Endothelial cell of umbilical vein (primary cell): ENCODE measurements around the gene MIS18A.

ENCODE experiments used
- EZH2 ChIP-seq: IDR thresholded peaks from 2 replicates; pipeline ENCODE4 v1.6.1; 2012; ENCODE audit warnings: borderline replicate concordance, low read depth, mild to moderate bottlenecking, moderate library complexity, low read length, inconsistent platforms; ENCODE audit not compliant: severe bottlenecking
- JUN ChIP-seq: IDR thresholded peaks from 2 replicates; pipeline ENCODE4 v1.6.1; 2011; ENCODE audit warnings: borderline replicate concordance, low read depth; ENCODE audit not compliant: insufficient read length, insufficient read depth
- POLR2A ChIP-seq: IDR thresholded peaks from 2 replicates; pipeline ENCODE4 v1.6.1; 2012; ENCODE audit warnings: low read depth, mild to moderate bottlenecking, control low read depth, low read length
- TF ChIP-seq, protein P1 (sequence below), 2 donors: IDR thresholded peaks; 1 replicate in 1 of 2; 2 replicates in 1 of 2; pipeline ENCODE4 v1.5.1; 2011; ENCODE audit warnings: low read length in 2 of 2, mild to moderate bottlenecking in 2 of 2, moderate library complexity in 2 of 2, control low read depth in 1 of 2, inconsistent platforms in 1 of 2, low read depth in 1 of 2; ENCODE audit not compliant: insufficient read depth in 1 of 2; ENCODE audit errors: extremely low read depth in 1 of 2
- TF ChIP-seq, protein P2 (sequence below): IDR thresholded peaks from 2 replicates; pipeline ENCODE4 v1.6.1; 2011; ENCODE audit not compliant: insufficient read depth, insufficient read length

DNA sequence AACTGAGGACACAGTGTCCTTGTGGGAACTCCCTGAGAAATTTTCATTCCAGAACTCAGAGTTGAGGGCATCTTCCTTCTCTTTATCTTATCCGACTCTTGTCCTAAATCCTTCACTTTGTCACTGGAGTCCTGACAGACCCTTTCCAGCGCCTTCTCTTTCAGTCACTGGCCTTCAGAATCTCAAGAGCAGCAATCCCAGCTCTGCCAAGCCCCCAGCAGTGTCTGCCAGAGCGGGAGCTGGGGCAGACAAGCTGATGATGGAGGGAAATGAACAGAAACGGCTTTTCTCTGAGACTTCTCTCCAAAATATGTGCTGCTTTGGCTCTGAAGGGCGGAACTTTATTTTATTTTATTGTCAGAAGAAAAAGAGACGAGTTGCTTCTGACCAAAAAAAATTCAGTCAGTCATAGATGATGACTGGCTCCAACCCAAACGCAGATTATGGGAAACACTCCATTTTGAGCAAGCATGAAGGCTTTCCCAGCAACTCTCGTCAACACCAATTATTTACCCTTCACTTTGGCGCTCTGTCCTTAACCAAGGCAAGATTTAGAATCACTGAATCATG is 32.2 kb downstream of the MIS18A start:
- TF ChIP-seq, protein P1, sequence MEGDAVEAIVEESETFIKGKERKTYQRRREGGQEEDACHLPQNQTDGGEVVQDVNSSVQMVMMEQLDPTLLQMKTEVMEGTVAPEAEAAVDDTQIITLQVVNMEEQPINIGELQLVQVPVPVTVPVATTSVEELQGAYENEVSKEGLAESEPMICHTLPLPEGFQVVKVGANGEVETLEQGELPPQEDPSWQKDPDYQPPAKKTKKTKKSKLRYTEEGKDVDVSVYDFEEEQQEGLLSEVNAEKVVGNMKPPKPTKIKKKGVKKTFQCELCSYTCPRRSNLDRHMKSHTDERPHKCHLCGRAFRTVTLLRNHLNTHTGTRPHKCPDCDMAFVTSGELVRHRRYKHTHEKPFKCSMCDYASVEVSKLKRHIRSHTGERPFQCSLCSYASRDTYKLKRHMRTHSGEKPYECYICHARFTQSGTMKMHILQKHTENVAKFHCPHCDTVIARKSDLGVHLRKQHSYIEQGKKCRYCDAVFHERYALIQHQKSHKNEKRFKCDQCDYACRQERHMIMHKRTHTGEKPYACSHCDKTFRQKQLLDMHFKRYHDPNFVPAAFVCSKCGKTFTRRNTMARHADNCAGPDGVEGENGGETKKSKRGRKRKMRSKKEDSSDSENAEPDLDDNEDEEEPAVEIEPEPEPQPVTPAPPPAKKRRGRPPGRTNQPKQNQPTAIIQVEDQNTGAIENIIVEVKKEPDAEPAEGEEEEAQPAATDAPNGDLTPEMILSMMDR (IDR thresholded peaks at IDR 0.05; ENCODE audit: extremely low read depth in 1 of 2, insufficient read depth in 1 of 2, low read depth in 1 of 2, low read length in 2 of 2), result no peak
- TF ChIP-seq, protein P2, sequence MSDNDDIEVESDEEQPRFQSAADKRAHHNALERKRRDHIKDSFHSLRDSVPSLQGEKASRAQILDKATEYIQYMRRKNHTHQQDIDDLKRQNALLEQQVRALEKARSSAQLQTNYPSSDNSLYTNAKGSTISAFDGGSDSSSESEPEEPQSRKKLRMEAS, result no peak
- TF ChIP-seq EZH2 (no peak), POLR2A (no peak), JUN (no peak)
